Measurements from ENCODE around the gene TRIM50. TPM values are rescaled to one million over a fixed set of nuclear protein-coding genes. Genes with fewer than 3 reads are reported as not detected.
A peak's percentile ranks its signal among the peaks of the same experiment; 100 is the strongest.
"Not testable (repeated sequence)": the region's sequence is repeated elsewhere in the genome, so short reads cannot be mapped to it uniquely, and the experiment has no call there.

The TRIM50 gene
- total RNA-seq, 2 donors from 2014 or later, result not detected

GRCh38 chr7:73302846-73303245, 25.0 kb downstream of the TRIM50 start:
- H3K27ac Mint-ChIP-seq; H3K36me3 Mint-ChIP-seq (ENCODE audit: low read depth); H3K27me3 Mint-ChIP-seq; H3K4me3 Mint-ChIP-seq; DNase-seq; ATAC-seq; H3K9me3 ChIP-seq (ENCODE audit: control insufficient read depth, low read length, poor library complexity, severe bottlenecking): not testable (repeated sequence)
- peaks cover 13% of the 10 kb centered on the region for H3K4me1 Mint-ChIP-seq

- not testable (repeated sequence) for H3K9me3 ChIP-seq (ENCODE audit: control insufficient read depth, low read length, poor library complexity, severe bottlenecking); H3K4me1 Mint-ChIP-seq
Observed at GRCh38 chr7:73301108-73301507, 26.8 kb downstream of the TRIM50 start.

GRCh38 chr7:73299812-73300211, 28.1 kb downstream of the TRIM50 start:
- H3K36me3 Mint-ChIP-seq (ENCODE audit: low read depth); H3K9me3 ChIP-seq (ENCODE audit: control insufficient read depth, low read length, poor library complexity, severe bottlenecking); ATAC-seq; H3K27ac Mint-ChIP-seq; H3K4me1 Mint-ChIP-seq; H3K4me3 Mint-ChIP-seq; DNase-seq; H3K27me3 Mint-ChIP-seq: not testable (repeated sequence)

More at GRCh38 chr7:73301108-73301507, 26.8 kb downstream of the TRIM50 start:
- not testable (repeated sequence) for ATAC-seq; H3K27me3 Mint-ChIP-seq; H3K27ac Mint-ChIP-seq; H3K36me3 Mint-ChIP-seq (ENCODE audit: low read depth); H3K4me3 Mint-ChIP-seq; DNase-seq

- not testable (repeated sequence) for H3K27me3 Mint-ChIP-seq; H3K4me3 Mint-ChIP-seq; H3K36me3 Mint-ChIP-seq (ENCODE audit: low read depth); DNase-seq; H3K9me3 ChIP-seq (ENCODE audit: control insufficient read depth, low read length, poor library complexity, severe bottlenecking); ATAC-seq; H3K4me1 Mint-ChIP-seq; H3K27ac Mint-ChIP-seq
Observed at GRCh38 chr7:73297706-73298105, 30.2 kb downstream of the TRIM50 start.

- not testable (repeated sequence) for H3K4me3 Mint-ChIP-seq; H3K4me1 Mint-ChIP-seq; H3K36me3 Mint-ChIP-seq (ENCODE audit: low read depth); DNase-seq; ATAC-seq; H3K27me3 Mint-ChIP-seq; H3K27ac Mint-ChIP-seq; H3K9me3 ChIP-seq (ENCODE audit: control insufficient read depth, low read length, poor library complexity, severe bottlenecking)
Observed at GRCh38 chr7:73297235-73297634, 30.6 kb downstream of the TRIM50 start.

- not testable (repeated sequence) for H3K27ac Mint-ChIP-seq; H3K9me3 ChIP-seq (ENCODE audit: control insufficient read depth, low read length, poor library complexity, severe bottlenecking); H3K4me1 Mint-ChIP-seq; ATAC-seq; H3K27me3 Mint-ChIP-seq; DNase-seq; H3K36me3 Mint-ChIP-seq (ENCODE audit: low read depth); H3K4me3 Mint-ChIP-seq
Observed at GRCh38 chr7:73277210-73277609, 50.7 kb downstream of the TRIM50 start.

GRCh38 chr7:73267813-73268212, 60.1 kb downstream of the TRIM50 start:
- H3K4me1 Mint-ChIP-seq; H3K36me3 Mint-ChIP-seq (ENCODE audit: low read depth); H3K27me3 Mint-ChIP-seq; ATAC-seq; H3K9me3 ChIP-seq (ENCODE audit: control insufficient read depth, low read length, poor library complexity, severe bottlenecking); H3K27ac Mint-ChIP-seq; DNase-seq; H3K4me3 Mint-ChIP-seq: not testable (repeated sequence)

- peak; percentile 63 for ATAC-seq
- not testable (repeated sequence) for H3K36me3 Mint-ChIP-seq (ENCODE audit: low read depth); H3K9me3 ChIP-seq (ENCODE audit: control insufficient read depth, low read length, poor library complexity, severe bottlenecking); H3K27me3 Mint-ChIP-seq; H3K4me3 Mint-ChIP-seq; H3K4me1 Mint-ChIP-seq; DNase-seq; H3K27ac Mint-ChIP-seq
Observed at GRCh38 chr7:73266719-73267368, 61.0 kb downstream of the TRIM50 start.

Other genes with a start within 250 kb of the TRIM50 start
- gene SPDYE9, start 242.0 kb downstream of the TRIM50 start, total RNA-seq, result not detected
- gene NSUN5, start 19.3 kb downstream of the TRIM50 start, total RNA-seq, result 10 to 100 TPM; 31.4 to 33.3 TPM
- not detected for gene FKBP6, start 79 bp upstream of the TRIM50 start, total RNA-seq
- not detected for gene FZD9, start 105.7 kb upstream of the TRIM50 start, total RNA-seq
- 10 to 100 TPM; 51.2 to 52.6 TPM for gene BAZ1B, start 194.2 kb upstream of the TRIM50 start, total RNA-seq
- gene BCL7B, start 229.6 kb upstream of the TRIM50 start, total RNA-seq, result 100 to 1,000 TPM; 112 to 116 TPM

All from T-helper 17 cell (primary cell).